Measurements from ENCODE around the gene RELN.

DNA sequence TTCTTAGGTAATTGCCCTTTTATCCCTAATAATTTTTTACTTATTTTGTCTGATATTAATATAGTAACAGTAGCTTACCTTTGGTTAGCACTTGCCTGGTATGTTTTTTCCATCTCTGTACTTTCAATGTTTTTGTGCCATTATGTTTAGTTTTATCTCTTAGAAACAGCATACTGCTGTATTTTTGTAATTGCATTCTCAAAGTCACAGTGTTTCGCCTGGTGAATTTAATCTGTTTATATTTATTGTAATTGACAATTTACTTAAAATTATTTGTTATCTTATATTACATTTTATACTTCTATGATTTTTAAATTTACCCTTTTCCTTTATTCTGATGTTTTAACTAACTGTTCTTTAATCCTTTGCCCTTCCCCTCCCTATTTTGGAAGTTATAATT is 166.4 kb downstream of the RELN start:
- TF ChIP-seq, protein P1, sequence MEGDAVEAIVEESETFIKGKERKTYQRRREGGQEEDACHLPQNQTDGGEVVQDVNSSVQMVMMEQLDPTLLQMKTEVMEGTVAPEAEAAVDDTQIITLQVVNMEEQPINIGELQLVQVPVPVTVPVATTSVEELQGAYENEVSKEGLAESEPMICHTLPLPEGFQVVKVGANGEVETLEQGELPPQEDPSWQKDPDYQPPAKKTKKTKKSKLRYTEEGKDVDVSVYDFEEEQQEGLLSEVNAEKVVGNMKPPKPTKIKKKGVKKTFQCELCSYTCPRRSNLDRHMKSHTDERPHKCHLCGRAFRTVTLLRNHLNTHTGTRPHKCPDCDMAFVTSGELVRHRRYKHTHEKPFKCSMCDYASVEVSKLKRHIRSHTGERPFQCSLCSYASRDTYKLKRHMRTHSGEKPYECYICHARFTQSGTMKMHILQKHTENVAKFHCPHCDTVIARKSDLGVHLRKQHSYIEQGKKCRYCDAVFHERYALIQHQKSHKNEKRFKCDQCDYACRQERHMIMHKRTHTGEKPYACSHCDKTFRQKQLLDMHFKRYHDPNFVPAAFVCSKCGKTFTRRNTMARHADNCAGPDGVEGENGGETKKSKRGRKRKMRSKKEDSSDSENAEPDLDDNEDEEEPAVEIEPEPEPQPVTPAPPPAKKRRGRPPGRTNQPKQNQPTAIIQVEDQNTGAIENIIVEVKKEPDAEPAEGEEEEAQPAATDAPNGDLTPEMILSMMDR (IDR thresholded peaks at IDR 0.05), result no peak
- TF ChIP-seq POLR2A (IDR thresholded peaks at IDR 0.05), result no peak
